Measurements from ENCODE around the gene LTBP1.

DNA sequence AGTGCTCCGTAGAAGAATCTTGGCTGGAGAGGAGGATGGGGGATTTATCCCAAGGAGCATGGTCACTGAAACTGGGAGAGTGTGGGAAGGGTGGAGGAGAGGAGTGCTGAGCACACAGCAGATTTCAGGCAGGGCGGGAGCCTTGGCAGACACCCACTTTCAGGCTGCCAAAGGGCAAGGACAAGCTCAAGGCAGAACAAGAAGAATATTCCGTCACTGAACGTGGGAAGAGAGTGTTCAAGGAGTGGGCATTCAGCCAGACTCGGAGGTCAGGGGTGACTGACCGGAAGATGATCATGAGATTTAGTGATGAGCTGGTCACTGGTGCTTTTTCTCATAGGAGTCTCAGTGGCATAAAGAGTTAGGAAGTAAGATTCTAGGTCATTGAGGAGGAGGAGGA, 393.5 kb downstream of the LTBP1 start:
- TF ChIP-seq, protein P1, sequence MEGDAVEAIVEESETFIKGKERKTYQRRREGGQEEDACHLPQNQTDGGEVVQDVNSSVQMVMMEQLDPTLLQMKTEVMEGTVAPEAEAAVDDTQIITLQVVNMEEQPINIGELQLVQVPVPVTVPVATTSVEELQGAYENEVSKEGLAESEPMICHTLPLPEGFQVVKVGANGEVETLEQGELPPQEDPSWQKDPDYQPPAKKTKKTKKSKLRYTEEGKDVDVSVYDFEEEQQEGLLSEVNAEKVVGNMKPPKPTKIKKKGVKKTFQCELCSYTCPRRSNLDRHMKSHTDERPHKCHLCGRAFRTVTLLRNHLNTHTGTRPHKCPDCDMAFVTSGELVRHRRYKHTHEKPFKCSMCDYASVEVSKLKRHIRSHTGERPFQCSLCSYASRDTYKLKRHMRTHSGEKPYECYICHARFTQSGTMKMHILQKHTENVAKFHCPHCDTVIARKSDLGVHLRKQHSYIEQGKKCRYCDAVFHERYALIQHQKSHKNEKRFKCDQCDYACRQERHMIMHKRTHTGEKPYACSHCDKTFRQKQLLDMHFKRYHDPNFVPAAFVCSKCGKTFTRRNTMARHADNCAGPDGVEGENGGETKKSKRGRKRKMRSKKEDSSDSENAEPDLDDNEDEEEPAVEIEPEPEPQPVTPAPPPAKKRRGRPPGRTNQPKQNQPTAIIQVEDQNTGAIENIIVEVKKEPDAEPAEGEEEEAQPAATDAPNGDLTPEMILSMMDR (IDR thresholded peaks at IDR 0.05; ENCODE audit: insufficient read depth, low read depth, low read length): no peak
- no peak for TF ChIP-seq EZH2 (IDR thresholded peaks at IDR 0.05; ENCODE audit: insufficient read depth, low read length)

Data from astrocyte (in vitro differentiated cells and primary cell).